ENCODE measurements around the gene ATG5. TPM values are rescaled to one million over a fixed set of nuclear protein-coding genes. Genes with fewer than 3 reads are reported as not detected.

ATG5 gene
- polyA plus RNA-seq, 3 donors: 15.0 to 31.4 (median 29.9) TPM

DNA sequence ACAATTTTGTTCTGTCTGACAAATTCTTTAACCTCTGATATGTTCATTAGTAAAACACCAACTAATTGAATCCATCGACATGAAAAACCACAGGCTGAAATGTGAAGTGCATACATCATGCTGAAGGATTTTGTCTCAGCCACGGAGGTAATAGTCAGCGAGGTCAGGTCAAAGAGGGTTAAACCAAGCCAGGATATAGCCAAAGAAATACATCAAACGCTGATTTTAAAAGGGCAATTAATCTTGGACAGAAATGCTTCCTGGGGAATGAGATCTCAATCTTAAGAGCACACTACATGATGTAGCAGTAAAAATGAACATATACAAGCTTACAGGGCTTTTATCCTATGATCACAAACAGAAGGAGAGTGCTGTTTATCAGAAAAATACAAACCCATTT is 132.7 kb downstream of the ATG5 start:
- peaks cover 18% of the 10 kb centered on the region for H3K4me1 Mint-ChIP-seq
- peaks cover 20 to 37% of the 10 kb centered on the region in 2 donors for H3K36me3 Mint-ChIP-seq
- peak overlapping the region in 1 of 7 donors; percentile 38 for H3K27ac Mint-ChIP-seq
- no peaks in the 10 kb centered on the region for H3K79me2 ChIP-seq (ENCODE audit: insufficient read depth, low read length)
- H3K4me3 ChIP-seq (replicated peaks in 1 of 3; ENCODE audit: low read depth in 2 of 3, low read length in 3 of 3): no peak overlapping the region
- no peaks in the 10 kb centered on the region for H4K20me1 ChIP-seq (ENCODE audit: insufficient read depth, low read length)
- no peak overlapping the region for H3K4me2 ChIP-seq (replicated peaks; ENCODE audit: extremely low read depth, low read length, poor library complexity, severe bottlenecking)
- WGBS (ENCODE audit: insufficient coverage): 60% methylated on average over 1 of the region's 4 CpGs
- TF ChIP-seq, protein P1, sequence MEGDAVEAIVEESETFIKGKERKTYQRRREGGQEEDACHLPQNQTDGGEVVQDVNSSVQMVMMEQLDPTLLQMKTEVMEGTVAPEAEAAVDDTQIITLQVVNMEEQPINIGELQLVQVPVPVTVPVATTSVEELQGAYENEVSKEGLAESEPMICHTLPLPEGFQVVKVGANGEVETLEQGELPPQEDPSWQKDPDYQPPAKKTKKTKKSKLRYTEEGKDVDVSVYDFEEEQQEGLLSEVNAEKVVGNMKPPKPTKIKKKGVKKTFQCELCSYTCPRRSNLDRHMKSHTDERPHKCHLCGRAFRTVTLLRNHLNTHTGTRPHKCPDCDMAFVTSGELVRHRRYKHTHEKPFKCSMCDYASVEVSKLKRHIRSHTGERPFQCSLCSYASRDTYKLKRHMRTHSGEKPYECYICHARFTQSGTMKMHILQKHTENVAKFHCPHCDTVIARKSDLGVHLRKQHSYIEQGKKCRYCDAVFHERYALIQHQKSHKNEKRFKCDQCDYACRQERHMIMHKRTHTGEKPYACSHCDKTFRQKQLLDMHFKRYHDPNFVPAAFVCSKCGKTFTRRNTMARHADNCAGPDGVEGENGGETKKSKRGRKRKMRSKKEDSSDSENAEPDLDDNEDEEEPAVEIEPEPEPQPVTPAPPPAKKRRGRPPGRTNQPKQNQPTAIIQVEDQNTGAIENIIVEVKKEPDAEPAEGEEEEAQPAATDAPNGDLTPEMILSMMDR (IDR thresholded peaks at IDR 0.05): no peak
- peaks cover 0 to 2% (median 0%) of the 10 kb centered on the region in 7 donors for H3K9me3 Mint-ChIP-seq
- no peak overlapping the region for H3K4me3 Mint-ChIP-seq
- peaks cover 7 to 10% of the 10 kb centered on the region in 2 donors for H3K4me1 ChIP-seq (ENCODE audit: control insufficient read depth in 1 of 2, insufficient read depth in 2 of 2, low read length in 2 of 2)
- no peak overlapping the region for H3K9ac ChIP-seq (ENCODE audit: insufficient read depth, low read length, poor library complexity, severe bottlenecking)
- H3K27me3 ChIP-seq (ENCODE audit: control insufficient read depth in 2 of 2, insufficient read depth in 2 of 2, low read length in 2 of 2): no peaks in the 10 kb centered on the region
- no peak for DNase-seq
- no peaks in the 10 kb centered on the region for H3K9me3 ChIP-seq (replicated peaks in 1 of 2; ENCODE audit: control insufficient read depth in 1 of 2, insufficient read depth in 1 of 2, low read length in 2 of 2)
- H3K27ac ChIP-seq (ENCODE audit: low read depth in 1 of 2, low read length in 2 of 2): no peak overlapping the region
- no peaks in the 10 kb centered on the region for H3K27me3 Mint-ChIP-seq (ENCODE audit: low read depth in 3 of 3)
- no peak overlapping the region for H2AFZ ChIP-seq (ENCODE audit: insufficient read depth, low read depth, low read length, poor library complexity, severe bottlenecking)
- H3K36me3 ChIP-seq (replicated peaks in 1 of 2; ENCODE audit: control insufficient read depth in 1 of 2, insufficient read depth in 2 of 2, low read length in 2 of 2): peaks cover 0 to 19% of the 10 kb centered on the region in 2 donors
- intact Hi-C loops (cut with micrococcal nuclease): no loop called here

DNA sequence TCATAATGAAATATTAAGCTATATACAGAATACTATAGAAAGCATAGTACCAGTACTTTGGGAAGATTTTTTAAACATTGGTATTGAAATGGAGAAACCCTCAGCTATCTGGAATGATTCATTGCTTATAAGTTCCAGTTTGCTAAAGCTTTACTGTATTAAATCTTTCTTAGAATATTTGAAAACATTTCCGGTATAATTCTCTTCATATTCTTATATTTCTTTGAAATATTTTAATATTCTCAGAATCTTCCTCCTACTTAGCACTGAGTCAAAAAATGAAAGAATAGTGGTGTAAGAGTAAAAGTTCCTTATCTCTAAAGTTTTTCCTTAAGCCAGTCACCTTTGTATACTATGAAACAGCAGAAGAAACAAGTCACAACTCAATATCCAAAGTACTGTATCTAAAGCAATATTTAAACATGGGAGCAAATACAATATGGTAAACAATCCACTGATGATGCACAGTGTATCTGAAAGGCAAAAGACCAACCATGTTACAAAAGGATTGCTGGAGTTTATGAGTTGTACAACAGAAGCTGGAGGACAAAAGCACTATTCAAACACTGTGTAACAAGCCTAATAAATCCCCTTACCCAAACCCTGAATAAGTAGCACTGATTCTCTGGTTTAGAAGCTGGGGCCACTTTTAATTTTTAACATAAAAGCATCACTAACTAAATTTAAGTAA is 137.3 kb downstream of the ATG5 start:
- no peak overlapping the region for H3K27ac ChIP-seq (ENCODE audit: low read depth in 1 of 2, low read length in 2 of 2)
- no peaks in the 10 kb centered on the region for H3K27me3 ChIP-seq (ENCODE audit: control insufficient read depth in 2 of 2, insufficient read depth in 2 of 2, low read length in 2 of 2)
- no peaks in the 10 kb centered on the region for H3K4me1 ChIP-seq (ENCODE audit: control insufficient read depth in 1 of 2, insufficient read depth in 2 of 2, low read length in 2 of 2)
- H3K9ac ChIP-seq (ENCODE audit: insufficient read depth, low read length, poor library complexity, severe bottlenecking): no peak overlapping the region
- no peaks in the 10 kb centered on the region for H3K27me3 Mint-ChIP-seq (ENCODE audit: low read depth in 3 of 3)
- TF ChIP-seq, protein P1 (IDR thresholded peaks at IDR 0.05): no peak
- no peak overlapping the region for H3K4me3 ChIP-seq (replicated peaks in 1 of 3; ENCODE audit: low read depth in 2 of 3, low read length in 3 of 3)
- peaks cover 1% of the 10 kb centered on the region for H3K4me1 Mint-ChIP-seq
- no peak overlapping the region for H3K4me2 ChIP-seq (replicated peaks; ENCODE audit: extremely low read depth, low read length, poor library complexity, severe bottlenecking)
- no peaks in the 10 kb centered on the region for H4K20me1 ChIP-seq (ENCODE audit: insufficient read depth, low read length)
- intact Hi-C loops (cut with micrococcal nuclease): no loop called here
- H3K9me3 Mint-ChIP-seq: no peaks in the 10 kb centered on the region
- no peak for DNase-seq
- no peaks in the 10 kb centered on the region for H3K79me2 ChIP-seq (ENCODE audit: insufficient read depth, low read length)
- H3K36me3 ChIP-seq (replicated peaks in 1 of 2; ENCODE audit: control insufficient read depth in 1 of 2, insufficient read depth in 2 of 2, low read length in 2 of 2): peaks cover 11 to 20% of the 10 kb centered on the region in 2 donors
- no peaks in the 10 kb centered on the region for H3K9me3 ChIP-seq (replicated peaks in 1 of 2; ENCODE audit: control insufficient read depth in 1 of 2, insufficient read depth in 1 of 2, low read length in 2 of 2)
- no peak overlapping the region for H3K4me3 Mint-ChIP-seq
- H2AFZ ChIP-seq (ENCODE audit: insufficient read depth, low read depth, low read length, poor library complexity, severe bottlenecking): no peak overlapping the region
- peaks cover 18 to 26% of the 10 kb centered on the region in 2 donors for H3K36me3 Mint-ChIP-seq
- H3K27ac Mint-ChIP-seq: no peak overlapping the region
- WGBS (ENCODE audit: insufficient coverage): no CpG with 5 or more reads among the region's 1 CpG

All from CD14-positive monocyte (primary cell).